Smooth muscle cell (in vitro differentiated cells): Measurements from ENCODE around the gene PCSK5. TPM values are rescaled to one million over a fixed set of nuclear protein-coding genes. Genes with fewer than 3 reads are reported as not detected.
A peak's percentile ranks its signal among the peaks of the same experiment; 100 is the strongest.

Source experiments
- DNase-seq: peaks from one replicate; lab custom pipeline; 2025; ENCODE audit not compliant: unreplicated experiment; lab: John Stamatoyannopoulos, UW
- H2AFZ ChIP-seq: fragments of 200-600 bp; sonication (generic); 2 replicates; pipeline ENCODE4 v1.6.0; 2016; ENCODE audit warnings: antibody characterized with exemption, low read depth, mild to moderate bottlenecking
- H3F3A ChIP-seq: fragments of 200-600 bp; sonication (generic); 2 replicates; pipeline ENCODE4 v1.6.0; 2017; ENCODE audit warnings: antibody characterized with exemption, low read depth
- H3K27ac ChIP-seq: fragments of 200-600 bp; sonication (generic); 2 replicates; pipeline ENCODE4 v1.5.1; 2016; ENCODE audit warnings: low read depth, mild to moderate bottlenecking
- H3K27me3 ChIP-seq: fragments of 200-600 bp; sonication (generic); 2 replicates; pipeline ENCODE4 v1.6.1; 2016; ENCODE audit warnings: low read depth, mild to moderate bottlenecking
- H3K36me3 ChIP-seq: fragments of 200-600 bp; sonication (generic); 2 replicates; pipeline ENCODE4 v1.5.1; 2016; ENCODE audit warnings: low read depth
- H3K4me1 ChIP-seq: fragments of 200-600 bp; sonication (generic); 2 replicates; pipeline ENCODE4 v1.5.1; 2016; ENCODE audit warnings: low read depth
- H3K4me2 ChIP-seq: fragments of 200-600 bp; sonication (generic); 2 replicates; pipeline ENCODE4 v1.6.0; 2016; ENCODE audit warnings: mild to moderate bottlenecking
- H3K4me3 ChIP-seq: fragments of 200-600 bp; sonication (generic); 2 replicates; pipeline ENCODE4 v1.5.1; 2016; ENCODE audit warnings: mild to moderate bottlenecking
- H3K79me2 ChIP-seq: fragments of 200-600 bp; sonication (generic); 2 replicates; pipeline ENCODE4 v1.6.0; 2016; ENCODE audit warnings: low read depth, mild to moderate bottlenecking
- H3K9ac ChIP-seq: fragments of 200-600 bp; sonication (generic); 2 replicates; pipeline ENCODE4 v1.6.0; 2016; ENCODE audit warnings: low read depth
- H3K9me3 ChIP-seq: fragments of 200-600 bp; sonication (generic); replicated peaks from 2 replicates; pipeline ENCODE4 v1.5.1; 2016; ENCODE audit warnings: low read depth
- H4K20me1 ChIP-seq: fragments of 200-600 bp; sonication (generic); 2 replicates; pipeline ENCODE4 v1.6.0; 2016; ENCODE audit warnings: low read depth
- CTCF ChIP-seq: fragments of 200-600 bp; sonication (generic); IDR thresholded peaks from 2 replicates; pipeline ENCODE4 v1.5.1; 2017; ENCODE audit warnings: borderline replicate concordance, mild to moderate bottlenecking, antibody characterized with exemption; ENCODE audit not compliant: insufficient read depth, poor library complexity, severe bottlenecking
- WGBS: methylation state at CpG from one replicate; pipeline ENCODE4 v1.1.7; 2016; ENCODE audit warnings: low lambda C conversion rate; 5-methylcytosine and 5-hydroxymethylcytosine counted together
- polyA plus RNA-seq: library from polyadenylated mRNA; unstranded; fragments of >200 nt; fragmentation: Nextera tagmentation; extraction: Ambion mirVana; gene quantifications from 2 replicates; pipeline ENCODE4 v1.2.1, GENCODE V29; 2016
- total RNA-seq: library from RNA; depleted of rRNA; stranded (reverse); fragments of >200 nt; gene quantifications from 2 replicates; pipeline ENCODE4 v1.2.3, GENCODE V29; 2014

Gene PCSK5
- total and polyA plus RNA-seq, 2 experiments from 2014 or later, result 2.3 to 2.8 TPM

GRCh38 chr9:76292658-76293057 is 402.2 kb downstream of the PCSK5 start:
- Histone ChIP-seq H3K4me1 (peaks cover 10% of the 10 kb centered on the region), H3K9ac (no peak overlapping the region), H3K4me3 (no peak overlapping the region), H4K20me1 (no peaks in the 10 kb centered on the region), H3F3A (no peaks in the 10 kb centered on the region), H3K36me3 (no peaks in the 10 kb centered on the region), H3K79me2 (no peaks in the 10 kb centered on the region), H3K27ac (no peak overlapping the region), H3K9me3 (no peaks in the 10 kb centered on the region), H3K4me2 (no peak overlapping the region), H3K27me3 (no peaks in the 10 kb centered on the region), H2AFZ (no peak overlapping the region)
- no peak for DNase-seq
- WGBS, result 85% methylated on average over 5 of the region's 5 CpGs
- no peak for TF ChIP-seq CTCF

DNA sequence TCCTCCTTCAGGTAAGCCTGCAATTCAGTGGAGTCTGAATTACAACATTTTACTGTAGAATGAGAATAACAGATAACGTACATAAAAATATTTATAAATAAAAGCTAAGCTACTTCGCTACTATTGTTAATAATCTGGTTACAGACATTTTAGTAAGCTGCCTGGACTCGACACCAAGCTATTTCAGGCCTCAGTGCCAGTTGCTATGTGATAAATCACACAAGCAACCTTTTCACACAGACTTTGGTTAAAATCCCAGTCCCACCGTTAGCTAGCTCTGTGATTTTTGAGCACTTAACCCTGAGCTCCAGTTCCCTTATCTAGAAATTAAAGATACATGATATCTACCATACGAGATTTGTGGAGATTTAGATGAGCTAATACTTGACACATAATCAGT is 403.8 kb downstream of the PCSK5 start:
- WGBS, result 75% methylated on average over 5 of the region's 5 CpGs
- Histone ChIP-seq H3K4me3 (no peak overlapping the region), H3K4me2 (no peak overlapping the region), H3K4me1 (peaks cover 20% of the 10 kb centered on the region), H3K27me3 (no peaks in the 10 kb centered on the region), H3K9me3 (no peaks in the 10 kb centered on the region), H3K27ac (no peak overlapping the region), H3F3A (no peaks in the 10 kb centered on the region), H3K79me2 (no peaks in the 10 kb centered on the region), H4K20me1 (no peaks in the 10 kb centered on the region), H3K36me3 (no peaks in the 10 kb centered on the region), H2AFZ (no peak overlapping the region), H3K9ac (no peak overlapping the region)
- no peak for DNase-seq
- TF ChIP-seq CTCF, result no peak

DNA sequence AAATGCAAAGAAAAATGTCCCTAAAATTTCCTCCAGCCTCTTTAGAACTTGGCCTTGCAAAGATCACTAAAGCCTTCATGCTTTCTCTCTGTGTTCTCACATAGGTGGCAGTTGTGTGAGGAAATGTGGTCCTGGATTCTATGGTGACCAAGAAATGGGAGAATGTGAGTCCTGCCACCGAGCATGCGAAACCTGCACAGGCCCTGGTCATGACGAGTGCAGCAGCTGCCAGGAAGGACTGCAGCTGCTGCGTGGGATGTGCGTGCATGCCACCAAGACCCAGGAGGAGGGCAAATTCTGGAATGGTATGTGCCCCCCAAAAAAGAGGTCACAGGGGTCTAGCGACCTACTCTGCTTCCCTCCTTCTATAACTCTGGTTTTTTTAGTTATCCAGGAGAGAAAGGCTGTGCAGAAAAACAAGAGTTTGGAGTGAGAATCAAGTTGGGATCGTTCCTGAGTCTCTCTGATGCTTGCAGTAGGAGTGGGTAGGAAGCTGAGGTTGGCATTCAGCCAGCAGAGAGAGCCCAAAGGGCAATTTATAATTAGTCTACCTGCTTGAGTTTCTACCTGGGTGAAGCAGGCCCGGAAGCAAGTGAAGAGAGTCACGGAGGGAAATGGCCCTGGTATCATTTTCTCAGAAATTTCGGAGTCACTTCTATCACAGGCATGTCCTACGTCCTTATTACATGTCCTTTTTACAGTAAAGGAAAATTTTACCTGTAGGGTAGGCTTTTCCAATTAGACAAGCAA is 406.3 kb downstream of the PCSK5 start:
- Histone ChIP-seq H3K27me3 (no peaks in the 10 kb centered on the region), H2AFZ (no peak overlapping the region)

More for the DNA sequence above, 406.3 kb downstream of the PCSK5 start:
- DNase-seq, result no peak
- H3K9me3 ChIP-seq, result no peaks in the 10 kb centered on the region
- no peaks in the 10 kb centered on the region for H3K79me2 ChIP-seq
- H3K4me2 ChIP-seq, result peak overlapping the region; percentile 82
- no peak overlapping the region for H3K9ac ChIP-seq
- peaks cover 16% of the 10 kb centered on the region for H3K4me1 ChIP-seq
- no peak overlapping the region for H3K4me3 ChIP-seq
- H4K20me1 ChIP-seq, result no peaks in the 10 kb centered on the region
- no peak for TF ChIP-seq CTCF
- 90% methylated on average over 11 of the region's 11 CpGs for WGBS
- H3F3A ChIP-seq, result peaks cover 6% of the 10 kb centered on the region
- H3K27ac ChIP-seq, result no peak overlapping the region
- no peaks in the 10 kb centered on the region for H3K36me3 ChIP-seq
